ENCODE measurements around the gene B3GNT5.

- no peak for TF ChIP-seq CTCF (conservative IDR thresholded peaks at IDR 0.05; ENCODE audit: low read length)
- TF ChIP-seq EZH2phosphoT487 (IDR thresholded peaks at IDR 0.05; ENCODE audit: borderline replicate concordance), result no peak
Measured at GRCh38 chr3:183309276-183309675, 56.2 kb downstream of the B3GNT5 start.
